ENCODE results near the gene HLA-DMB.

HLA-DMB gene

DNA sequence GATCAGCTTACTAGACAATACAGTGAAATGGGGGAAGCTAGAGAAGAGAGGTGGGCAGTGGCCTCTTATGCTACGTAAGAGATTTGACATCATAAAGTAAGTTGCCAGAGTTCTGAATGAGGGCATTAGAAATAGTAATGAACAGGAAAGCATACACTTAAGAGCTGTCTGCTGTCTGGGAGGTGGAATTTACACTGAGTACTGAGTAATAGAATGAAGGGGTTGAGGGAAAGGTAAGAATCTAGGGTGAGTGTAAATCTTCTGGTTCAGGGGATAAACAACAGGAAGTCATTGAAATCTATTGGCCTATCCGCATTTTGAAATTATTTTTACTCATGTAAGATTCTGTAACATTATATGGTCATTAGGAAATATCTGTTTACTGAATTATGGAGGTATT, 35.8 kb downstream of the HLA-DMB start:
- DNase-seq = no peak

GRCh38 chr6:32903952-32904351, 36.9 kb downstream of the HLA-DMB start:
- no peak for DNase-seq

GRCh38 chr6:32895006-32895345, 45.9 kb downstream of the HLA-DMB start:
- DNase-seq = no peak

GRCh38 chr6:32894085-32895005, 46.5 kb downstream of the HLA-DMB start:
- DNase-seq = peak; percentile 92

DNA sequence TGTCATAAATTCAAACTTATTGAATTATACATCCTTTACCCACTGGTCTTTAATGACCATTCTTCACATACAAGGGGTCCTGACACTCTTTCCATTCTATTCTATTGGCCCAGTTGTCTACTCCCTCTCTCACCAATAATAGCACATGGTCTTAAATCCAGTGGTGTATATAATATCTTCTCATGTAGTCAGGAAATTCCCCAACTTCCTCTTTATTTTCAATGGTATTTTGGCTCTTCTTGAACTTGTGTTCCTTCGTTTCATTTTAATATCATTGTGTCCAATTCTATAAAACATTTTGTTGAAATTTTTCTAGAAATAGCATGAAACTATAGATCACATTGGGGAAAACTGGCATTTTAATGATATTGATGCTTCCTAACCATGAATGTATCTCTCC, 50.0 kb downstream of the HLA-DMB start:
- no peak for DNase-seq

DNA sequence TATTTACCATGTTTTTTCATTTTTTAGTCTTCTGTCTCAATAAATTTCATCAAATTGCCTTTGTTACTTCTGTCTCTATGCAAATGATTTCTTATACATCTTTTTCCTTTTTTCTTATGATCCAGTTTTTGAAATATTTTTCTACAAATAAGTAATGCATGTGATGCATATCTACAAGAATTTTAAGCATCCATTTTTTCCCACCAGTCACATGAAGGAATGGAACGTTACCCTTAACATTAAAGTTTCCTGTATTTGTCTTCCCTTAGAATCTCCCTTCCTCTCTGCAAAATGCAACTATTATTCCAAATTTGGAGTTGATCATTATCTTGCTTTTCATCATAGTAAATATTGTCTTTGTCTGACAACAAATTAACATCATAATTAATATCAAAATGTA, 51.3 kb downstream of the HLA-DMB start:
- no peak for DNase-seq

DNA sequence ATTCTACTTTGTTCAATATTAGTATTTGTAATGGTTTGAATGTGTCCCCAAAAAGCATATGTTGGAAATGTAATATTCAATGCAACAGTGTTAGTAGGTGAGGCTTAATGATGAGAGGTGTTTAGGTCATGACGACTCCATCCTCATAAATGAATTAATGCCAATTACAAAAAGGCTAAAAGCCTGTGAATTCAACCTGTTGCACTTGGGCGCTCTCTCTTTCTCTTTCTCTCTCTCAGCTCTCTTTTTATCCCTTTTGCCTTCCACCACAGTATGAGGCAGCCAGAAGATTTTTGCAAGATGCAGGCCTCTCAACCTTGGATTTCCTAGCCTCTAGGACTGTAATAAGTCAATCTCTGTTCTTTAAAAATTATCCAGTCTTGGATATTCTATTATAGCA, 52.3 kb downstream of the HLA-DMB start:
- no peak for DNase-seq

GRCh38 chr6:32887616-32888015, 53.2 kb downstream of the HLA-DMB start:
- no peak for DNase-seq

DNA sequence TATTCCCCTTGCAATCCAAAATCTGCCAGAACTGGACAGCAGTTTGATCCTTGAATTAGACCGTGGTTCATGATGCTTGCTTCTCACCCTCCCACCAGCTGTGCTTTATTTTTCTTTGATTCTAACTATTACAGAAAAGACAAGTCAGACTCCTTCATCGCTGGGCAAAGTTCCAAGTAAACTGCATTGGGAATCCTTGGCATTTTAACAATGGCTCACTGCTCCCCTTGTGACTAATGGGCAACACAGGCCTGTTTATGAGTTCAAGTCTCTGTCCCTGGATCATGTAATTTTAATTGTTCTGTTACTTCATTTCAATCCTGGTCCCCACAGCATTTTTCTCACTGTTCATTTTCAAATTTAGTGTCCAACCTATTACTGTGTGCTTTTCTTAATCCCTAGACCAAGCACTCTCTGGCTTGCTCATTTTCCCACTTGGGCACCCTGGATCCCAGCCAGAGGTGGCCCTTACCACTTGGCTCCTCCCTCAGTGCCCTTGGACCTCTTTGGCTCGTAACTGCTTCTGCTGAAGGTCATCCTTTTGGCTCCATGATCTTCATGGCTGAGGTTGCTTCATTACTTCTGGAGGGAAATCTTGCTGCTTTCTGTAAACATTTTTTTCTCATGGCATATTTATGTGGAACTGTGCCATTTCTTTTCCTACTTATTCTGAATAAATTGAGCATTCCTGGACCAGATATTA, 54.0 kb downstream of the HLA-DMB start:
- no peak for DNase-seq

DNA sequence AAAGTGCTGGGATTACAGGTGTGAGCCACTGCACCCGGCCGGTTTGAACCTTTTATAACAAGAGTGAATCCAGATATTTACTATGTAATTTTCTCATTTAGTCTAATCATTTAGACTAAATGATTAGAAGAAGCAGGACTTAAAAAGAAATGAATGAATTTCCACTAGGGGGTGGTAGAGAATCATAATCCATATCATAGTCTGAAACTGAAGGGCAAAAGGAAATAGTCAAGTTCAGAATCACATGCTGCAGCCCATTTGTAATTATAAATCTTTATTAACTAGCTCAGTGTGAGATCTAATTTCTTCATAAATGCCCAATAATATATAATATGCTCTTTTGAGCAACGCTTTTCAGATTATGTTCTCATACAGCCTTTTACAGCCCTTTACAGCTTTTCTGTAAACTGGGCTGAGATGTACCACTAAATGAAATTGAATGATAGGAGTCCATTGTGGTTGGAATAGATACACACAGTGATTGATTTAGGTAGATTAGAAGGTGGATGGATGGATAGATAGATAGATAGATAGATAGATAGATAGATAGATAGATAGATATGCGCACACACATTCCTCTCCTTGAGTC, 55.0 kb downstream of the HLA-DMB start:
- DNase-seq = peak; percentile 78
